Testis (tissue), 3 donors: ENCODE data around the gene ABHD17A. TPM values are rescaled to one million over a fixed set of nuclear protein-coding genes. Genes with fewer than 3 reads are reported as not detected.

Source experiments
- DNase-seq: peaks from one replicate; pipeline ENCODE4 v3.0.0-alpha.2; 2019
- H3K27ac ChIP-seq, 2 donors: fragments of 200-600 bp; sonication (generic); one replicate each; pipeline ENCODE4 v1.5.1; 2019
- H3K27me3 ChIP-seq: fragments of 200-600 bp; sonication (generic); one replicate; pipeline ENCODE4 v1.5.1; 2019
- H3K36me3 ChIP-seq: fragments of 200-600 bp; sonication (generic); one replicate; pipeline ENCODE4 v1.5.1; 2017; ENCODE audit warnings: low read depth; ENCODE audit errors: missing control alignments
- H3K4me1 ChIP-seq: fragments of 200-600 bp; sonication (generic); one replicate; pipeline ENCODE4 v1.5.1; 2019
- H3K4me3 ChIP-seq, 2 donors: fragments of 200-600 bp; sonication (generic); one replicate each; pipeline ENCODE4 v1.5.1; 2017 to 2019
- H3K9me3 ChIP-seq: fragments of 200-600 bp; sonication (generic); one replicate; pipeline ENCODE4 v1.5.1; 2017
- CTCF ChIP-seq, 3 experiments: fragments of 450-650 bp in 2 of 3; fragments of 200-600 bp in 1 of 3; sonication (generic) in 1 of 3; IDR thresholded peaks; one replicate each; pipeline ENCODE4 v1.5.1; 2016 to 2019; ENCODE audit warnings: antibody characterized with exemption in 3 of 3, mild to moderate bottlenecking in 2 of 3, moderate library complexity in 1 of 3
- POLR2A ChIP-seq: fragments of 450-650 bp; IDR thresholded peaks from one replicate; pipeline ENCODE4 v1.6.1; 2017; ENCODE audit warnings: antibody characterized with exemption, mild to moderate bottlenecking, moderate library complexity
- WGBS, 2 donors: methylation state at CpG; one replicate each; pipeline ENCODE4 v1.1.5; 2018; 5-methylcytosine and 5-hydroxymethylcytosine counted together
- intact Hi-C: fragments of 100-400 bp; cut with DNase I; formaldehyde crosslinking; loops from one replicate; pipeline ENCODE4 v1.15.1; 2023; ENCODE audit warnings: low total_unique reads
- polyA plus RNA-seq: library from polyadenylated mRNA; stranded (reverse); fragments of 350-450 nt; fragmentation: Illumina TruSeq; extraction: RNeasy Lipid Tissue Mini Kit (QIAGEN cat#74804); gene quantifications from one replicate; pipeline ENCODE4 v1.2.3, GENCODE V29; 2014; ENCODE audit warnings: low read depth, low replicate concordance; ENCODE audit not compliant: insufficient read depth
- total RNA-seq, 2 donors: library from RNA; depleted of rRNA; stranded (reverse); fragments of >200 nt; gene quantifications; one replicate each; pipeline ENCODE4 v1.2.3, GENCODE V29; 2016

Gene ABHD17A
- total and polyA plus RNA-seq, 3 donors from 2014 or later = 51.1 to 140 (median 127) TPM

- WGBS, 2 donors = 72 to 91% methylated on average over 11 of the region's 11 CpGs
- no peak overlapping the region for H3K4me3 ChIP-seq
- H3K4me1 ChIP-seq = peaks cover 56% of the 10 kb centered on the region
- intact Hi-C loops = no loop called here
- TF ChIP-seq POLR2A = no peak
- TF ChIP-seq CTCF (IDR thresholded peaks at IDR 0.05) = no peak
- H3K9me3 ChIP-seq = no peaks in the 10 kb centered on the region
- H3K27me3 ChIP-seq = no peaks in the 10 kb centered on the region
- no peak for DNase-seq
- H3K36me3 ChIP-seq = no peaks in the 10 kb centered on the region
- no peak overlapping the region for H3K27ac ChIP-seq
Measured at GRCh38 chr19:1830978-1831377, 54.3 kb downstream of the ABHD17A start.

- DNase-seq = no peak
- 93% methylated on average over 15 of the region's 15 CpGs for WGBS, 2 donors
- peaks cover 55% of the 10 kb centered on the region for H3K4me1 ChIP-seq
- no peaks in the 10 kb centered on the region for H3K36me3 ChIP-seq
- TF ChIP-seq POLR2A (no peak), CTCF (IDR thresholded peaks at IDR 0.05) (no peak)
- no peak overlapping the region for H3K4me3 ChIP-seq
- intact Hi-C loops = no loop called here
- no peaks in the 10 kb centered on the region for H3K9me3 ChIP-seq
- no peaks in the 10 kb centered on the region for H3K27me3 ChIP-seq
- no peak overlapping the region for H3K27ac ChIP-seq
Measured at GRCh38 chr19:1830568-1830967, 54.7 kb downstream of the ABHD17A start.

- H3K4me3 ChIP-seq = no peak overlapping the region
- no peaks in the 10 kb centered on the region for H3K27me3 ChIP-seq
- DNase-seq = no peak
- intact Hi-C loops = no loop called here
- H3K36me3 ChIP-seq = no peaks in the 10 kb centered on the region
- TF ChIP-seq POLR2A (no peak), CTCF (IDR thresholded peaks at IDR 0.05) (no peak)
- no peak overlapping the region for H3K27ac ChIP-seq
- H3K9me3 ChIP-seq = no peaks in the 10 kb centered on the region
- peaks cover 49% of the 10 kb centered on the region for H3K4me1 ChIP-seq
- 77 to 84% methylated on average over 11 of the region's 11 CpGs for WGBS, 2 donors
Measured at GRCh38 chr19:1829958-1830357, 55.3 kb downstream of the ABHD17A start.

- TF ChIP-seq POLR2A = no peak
- TF ChIP-seq CTCF (IDR thresholded peaks at IDR 0.05) = no peak
- Histone ChIP-seq H3K36me3 (no peaks in the 10 kb centered on the region), H3K9me3 (no peaks in the 10 kb centered on the region), H3K27ac (peak overlapping the region; percentile 71 to 76), H3K4me1 (peaks cover 35% of the 10 kb centered on the region), H3K4me3 (no peak overlapping the region), H3K27me3 (no peaks in the 10 kb centered on the region)
- intact Hi-C loops = no loop called here
- 84% methylated on average over 57 of the region's 57 CpGs; no CpG with 5 or more reads in 1 of the 2 donors for WGBS, 2 donors
- no peak for DNase-seq
Measured at GRCh38 chr19:1828279-1829238, 56.7 kb downstream of the ABHD17A start.
